Measurements from ENCODE around the gene OR10V1.
"Not testable (repeated sequence)": the region's sequence is repeated elsewhere in the genome, so short reads cannot be mapped to it uniquely, and the experiment has no call there.

OR10V1 gene

DNA sequence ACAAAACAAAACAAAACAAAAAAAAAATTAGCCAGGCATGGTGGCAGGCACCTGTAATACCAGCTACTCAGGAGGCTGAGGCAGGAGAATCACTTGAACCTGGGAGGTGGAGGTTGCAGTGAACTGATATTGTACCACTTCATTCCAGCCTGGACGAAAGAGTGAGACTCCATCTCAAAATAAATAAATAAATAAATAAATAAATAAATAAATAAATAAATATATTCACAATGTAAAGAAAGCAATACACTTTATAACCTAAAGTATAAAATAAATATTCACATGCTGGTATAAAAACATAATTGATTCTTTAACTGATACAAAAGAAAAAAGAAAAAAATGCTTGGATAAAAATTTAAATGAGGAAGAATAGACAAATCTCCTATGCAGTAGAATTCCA is 10.1 kb downstream of the OR10V1 start:
- not testable (repeated sequence) for H3K27me3 ChIP-seq (ENCODE audit: insufficient read depth, low read length); H3K36me3 ChIP-seq (ENCODE audit: insufficient read depth, low read length); H3K4me3 ChIP-seq (ENCODE audit: low read length); H3K9me3 ChIP-seq (ENCODE audit: low read length); H3K4me1 ChIP-seq (ENCODE audit: insufficient read depth, low read length); H2AFZ ChIP-seq (ENCODE audit: low read depth, low read length)

GRCh38 chr11:59700157-59700556 is 13.5 kb downstream of the OR10V1 start:
- not testable (repeated sequence) for H3K36me3 ChIP-seq (ENCODE audit: insufficient read depth, low read length); H3K27me3 ChIP-seq (ENCODE audit: insufficient read depth, low read length); H3K4me3 ChIP-seq (ENCODE audit: low read length); H3K4me1 ChIP-seq (ENCODE audit: insufficient read depth, low read length); H2AFZ ChIP-seq (ENCODE audit: low read depth, low read length); H3K9me3 ChIP-seq (ENCODE audit: low read length)

- H3K9me3 ChIP-seq (ENCODE audit: low read length) = no peaks in the 10 kb centered on the region
- H3K4me3 ChIP-seq (ENCODE audit: low read length) = no peak overlapping the region
- H3K36me3 ChIP-seq (ENCODE audit: insufficient read depth, low read length) = no peaks in the 10 kb centered on the region
Measured at GRCh38 chr11:59698506-59698905, 15.1 kb downstream of the OR10V1 start.

DNA sequence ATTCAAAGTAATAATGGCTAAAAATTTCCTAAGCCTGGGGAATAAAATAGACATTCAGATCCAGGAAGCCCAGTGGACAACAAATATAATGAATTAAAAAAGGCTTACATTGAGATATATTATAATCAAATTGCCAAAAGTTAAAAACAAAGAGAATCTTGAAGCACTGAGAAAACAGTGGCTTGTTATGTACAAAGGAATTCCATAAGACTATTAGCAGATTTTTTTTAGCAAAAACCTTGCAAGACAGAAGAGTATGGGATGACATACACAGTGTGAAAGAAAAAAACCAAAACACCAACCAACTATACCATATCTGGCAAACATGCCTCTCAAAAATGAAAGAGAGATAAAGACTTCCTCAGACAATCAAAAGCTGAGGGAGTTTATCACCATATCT is 20.7 kb downstream of the OR10V1 start:
- no peaks in the 10 kb centered on the region for H3K9me3 ChIP-seq (ENCODE audit: low read length)
- H3K4me3 ChIP-seq (ENCODE audit: low read length) = no peak overlapping the region
- no peaks in the 10 kb centered on the region for H3K4me1 ChIP-seq (ENCODE audit: insufficient read depth, low read length)
- H3K27me3 ChIP-seq (ENCODE audit: insufficient read depth, low read length) = no peaks in the 10 kb centered on the region
- H2AFZ ChIP-seq (ENCODE audit: low read depth, low read length) = no peak overlapping the region
- H3K36me3 ChIP-seq (ENCODE audit: insufficient read depth, low read length) = no peaks in the 10 kb centered on the region

More at GRCh38 chr11:59698506-59698905, 15.1 kb downstream of the OR10V1 start:
- Histone ChIP-seq H3K4me1 (ENCODE audit: insufficient read depth, low read length) (no peaks in the 10 kb centered on the region), H2AFZ (ENCODE audit: low read depth, low read length) (no peak overlapping the region), H3K27me3 (ENCODE audit: insufficient read depth, low read length) (no peaks in the 10 kb centered on the region)

GRCh38 chr11:59691156-59691555 is 22.5 kb downstream of the OR10V1 start:
- Histone ChIP-seq H3K36me3 (ENCODE audit: insufficient read depth, low read length) (no peaks in the 10 kb centered on the region), H3K4me3 (ENCODE audit: low read length) (no peak overlapping the region), H2AFZ (ENCODE audit: low read depth, low read length) (no peak overlapping the region), H3K4me1 (ENCODE audit: insufficient read depth, low read length) (no peaks in the 10 kb centered on the region), H3K27me3 (ENCODE audit: insufficient read depth, low read length) (no peaks in the 10 kb centered on the region), H3K9me3 (ENCODE audit: low read length) (no peaks in the 10 kb centered on the region)

DNA sequence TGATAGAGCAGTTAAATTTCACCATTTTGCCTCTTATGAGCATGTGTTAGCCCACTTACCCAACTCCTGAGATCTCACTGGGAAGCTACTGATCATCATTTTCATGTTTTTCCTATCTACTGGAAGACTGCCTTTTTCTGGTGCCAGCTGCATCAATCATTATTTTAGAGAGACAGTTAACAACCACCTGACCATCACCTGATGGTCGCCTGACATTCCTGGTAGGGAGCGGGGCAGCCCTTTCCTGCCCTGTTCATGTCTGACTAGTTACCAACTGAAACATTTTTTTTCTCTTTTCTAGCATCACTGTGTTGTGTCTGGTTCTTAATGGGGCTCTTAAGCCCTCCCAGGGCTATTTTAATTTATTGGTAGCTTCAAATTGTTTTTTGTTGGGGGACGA is 24.6 kb downstream of the OR10V1 start:
- Histone ChIP-seq H3K27me3 (ENCODE audit: insufficient read depth, low read length) (no peaks in the 10 kb centered on the region), H3K4me1 (ENCODE audit: insufficient read depth, low read length) (no peaks in the 10 kb centered on the region), H3K9me3 (ENCODE audit: low read length) (no peaks in the 10 kb centered on the region), H2AFZ (ENCODE audit: low read depth, low read length) (no peak overlapping the region), H3K4me3 (ENCODE audit: low read length) (no peak overlapping the region), H3K36me3 (ENCODE audit: insufficient read depth, low read length) (no peaks in the 10 kb centered on the region)

GRCh38 chr11:59681260-59681725 is 32.4 kb downstream of the OR10V1 start:
- H3K4me1 ChIP-seq (ENCODE audit: insufficient read depth, low read length); H3K36me3 ChIP-seq (ENCODE audit: insufficient read depth, low read length); H3K9me3 ChIP-seq (ENCODE audit: low read length); H3K4me3 ChIP-seq (ENCODE audit: low read length); H3K27me3 ChIP-seq (ENCODE audit: insufficient read depth, low read length); H2AFZ ChIP-seq (ENCODE audit: low read depth, low read length): not testable (repeated sequence)

GRCh38 chr11:59680287-59681154 is 33.1 kb downstream of the OR10V1 start:
- H3K4me1 ChIP-seq (ENCODE audit: insufficient read depth, low read length) = no peaks in the 10 kb centered on the region
- H3K27me3 ChIP-seq (ENCODE audit: insufficient read depth, low read length) = peaks cover 7% of the 10 kb centered on the region
- H3K9me3 ChIP-seq (ENCODE audit: low read length) = no peaks in the 10 kb centered on the region
- no peak overlapping the region for H2AFZ ChIP-seq (ENCODE audit: low read depth, low read length)
- no peaks in the 10 kb centered on the region for H3K36me3 ChIP-seq (ENCODE audit: insufficient read depth, low read length)
- H3K4me3 ChIP-seq (ENCODE audit: low read length) = no peak overlapping the region

- no peak overlapping the region for H2AFZ ChIP-seq (ENCODE audit: low read depth, low read length)
- no peaks in the 10 kb centered on the region for H3K9me3 ChIP-seq (ENCODE audit: low read length)
- H3K36me3 ChIP-seq (ENCODE audit: insufficient read depth, low read length) = no peaks in the 10 kb centered on the region
- H3K4me1 ChIP-seq (ENCODE audit: insufficient read depth, low read length) = no peaks in the 10 kb centered on the region
- no peak overlapping the region for H3K4me3 ChIP-seq (ENCODE audit: low read length)
- H3K27me3 ChIP-seq (ENCODE audit: insufficient read depth, low read length) = peaks cover 7% of the 10 kb centered on the region
Measured at GRCh38 chr11:59679347-59679746, 34.3 kb downstream of the OR10V1 start.

GRCh38 chr11:59678813-59679165 is 34.9 kb downstream of the OR10V1 start:
- Histone ChIP-seq H3K4me1 (ENCODE audit: insufficient read depth, low read length) (no peaks in the 10 kb centered on the region), H3K4me3 (ENCODE audit: low read length) (no peak overlapping the region), H3K9me3 (ENCODE audit: low read length) (no peaks in the 10 kb centered on the region), H2AFZ (ENCODE audit: low read depth, low read length) (no peak overlapping the region), H3K27me3 (ENCODE audit: insufficient read depth, low read length) (peaks cover 7% of the 10 kb centered on the region), H3K36me3 (ENCODE audit: insufficient read depth, low read length) (no peaks in the 10 kb centered on the region)

- no peak overlapping the region for H3K4me3 ChIP-seq (ENCODE audit: low read length)
- H3K4me1 ChIP-seq (ENCODE audit: insufficient read depth, low read length) = no peaks in the 10 kb centered on the region
- H2AFZ ChIP-seq (ENCODE audit: low read depth, low read length) = no peak overlapping the region
- no peaks in the 10 kb centered on the region for H3K9me3 ChIP-seq (ENCODE audit: low read length)
- no peaks in the 10 kb centered on the region for H3K36me3 ChIP-seq (ENCODE audit: insufficient read depth, low read length)
- H3K27me3 ChIP-seq (ENCODE audit: insufficient read depth, low read length) = peaks cover 7% of the 10 kb centered on the region
Measured at GRCh38 chr11:59678118-59678812, 35.4 kb downstream of the OR10V1 start.

DNA sequence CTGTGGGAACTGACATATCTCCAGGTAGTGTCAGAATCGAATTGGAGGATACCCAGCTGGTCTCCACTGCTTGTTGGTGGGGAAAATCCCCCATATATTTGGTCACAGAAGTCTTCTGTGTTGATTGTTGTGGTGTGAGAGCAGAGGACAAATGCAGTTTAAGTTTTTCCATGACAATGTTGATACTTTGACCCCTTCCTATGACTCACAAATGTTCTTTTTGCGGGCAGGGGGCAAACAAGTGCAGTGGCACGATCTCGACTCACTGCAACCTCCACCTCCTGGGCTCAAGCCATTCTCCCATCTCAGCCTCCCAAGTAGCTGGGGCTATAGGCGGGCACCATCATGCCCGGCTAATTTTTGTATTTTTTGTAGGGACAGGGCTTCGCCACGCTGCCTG is 37.4 kb downstream of the OR10V1 start:
- Histone ChIP-seq H3K9me3 (ENCODE audit: low read length) (no peaks in the 10 kb centered on the region), H3K27me3 (ENCODE audit: insufficient read depth, low read length) (peaks cover 3% of the 10 kb centered on the region), H3K4me1 (ENCODE audit: insufficient read depth, low read length) (no peaks in the 10 kb centered on the region), H3K4me3 (ENCODE audit: low read length) (no peak overlapping the region), H3K36me3 (ENCODE audit: insufficient read depth, low read length) (no peaks in the 10 kb centered on the region), H2AFZ (ENCODE audit: low read depth, low read length) (no peak overlapping the region)

DNA sequence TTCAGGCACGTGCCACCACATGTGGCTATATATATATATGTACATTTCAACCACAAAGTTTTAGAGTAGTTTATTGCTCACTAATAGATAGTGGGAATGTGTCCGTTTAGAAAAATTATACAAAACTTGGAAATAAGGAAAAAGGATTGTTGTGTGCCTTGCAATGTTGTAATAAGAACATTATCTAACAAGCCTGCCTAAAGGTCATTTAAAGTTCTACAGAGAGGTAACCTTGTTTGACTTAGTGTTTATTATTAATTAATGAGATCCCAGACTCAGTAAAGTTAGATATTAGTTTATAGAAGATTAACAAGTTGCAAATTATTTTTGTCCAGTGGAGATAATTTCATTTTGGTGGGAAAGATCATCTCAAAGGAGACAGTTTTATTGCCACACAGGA is 39.4 kb downstream of the OR10V1 start:
- H3K36me3 ChIP-seq (ENCODE audit: insufficient read depth, low read length) = no peaks in the 10 kb centered on the region
- H3K4me1 ChIP-seq (ENCODE audit: insufficient read depth, low read length) = peaks cover 6% of the 10 kb centered on the region

More for the DNA sequence above, 39.4 kb downstream of the OR10V1 start:
- H3K4me3 ChIP-seq (ENCODE audit: low read length) = no peak overlapping the region
- peaks cover 3% of the 10 kb centered on the region for H3K27me3 ChIP-seq (ENCODE audit: insufficient read depth, low read length)
- H2AFZ ChIP-seq (ENCODE audit: low read depth, low read length) = no peak overlapping the region
- no peaks in the 10 kb centered on the region for H3K9me3 ChIP-seq (ENCODE audit: low read length)
